HepG2 (cell line): ENCODE measurements around the gene SDC4. TPM values are rescaled to one million over a fixed set of nuclear protein-coding genes. Genes with fewer than 3 reads are reported as not detected.

Experiments
- ARID2 ChIP-seq: sonication (generic); formaldehyde crosslinking; IDR thresholded peaks from 2 replicates; pipeline ENCODE4 v1.8.1; 2022; ENCODE audit warnings: mild to moderate bottlenecking, missing genetic modification reagents, borderline replicate concordance
- BCL3 ChIP-seq: sonication (generic); formaldehyde crosslinking; IDR thresholded peaks from 2 replicates; pipeline ENCODE4 v1.5.1; 2020; ENCODE audit warnings: mild to moderate bottlenecking, missing genetic modification reagents, moderate library complexity
- BORCS8-MEF2B ChIP-seq: sonication (generic); formaldehyde crosslinking; IDR thresholded peaks from 2 replicates; pipeline ENCODE4 v1.8.0; 2022; ENCODE audit warnings: mild to moderate bottlenecking, missing genetic modification reagents
- CERS6 ChIP-seq: sonication (generic); formaldehyde crosslinking; IDR thresholded peaks from 2 replicates; pipeline ENCODE4 v1.5.0; 2020; ENCODE audit warnings: missing genetic modification reagents
- DZIP1 ChIP-seq: sonication (generic); formaldehyde crosslinking; IDR thresholded peaks from 2 replicates; pipeline ENCODE4 v1.5.0; 2020; ENCODE audit warnings: mild to moderate bottlenecking, missing genetic modification reagents
- HNF4A ChIP-seq: sonication (generic); formaldehyde crosslinking; IDR thresholded peaks from 2 replicates; pipeline ENCODE4 v1.4.0; 2020; ENCODE audit warnings: missing genetic modification reagents
- KLF6 ChIP-seq: IDR thresholded peaks from 2 replicates; pipeline ENCODE4 v1.8.0; 2016; ENCODE audit warnings: missing biosample characterization, missing genetic modification reagents
- MAZ ChIP-seq, 2 experiments: sonication (generic) in 1 of 2; formaldehyde crosslinking in 1 of 2; IDR thresholded peaks; 2 replicates each; pipeline versions ENCODE4 v1.5.0 to v1.6.1; 2012 to 2020; ENCODE audit warnings: low read depth in 2 of 2, mild to moderate bottlenecking in 2 of 2, borderline replicate concordance in 1 of 2, improper control_type of control experiment in 1 of 2, low read length in 1 of 2, missing genetic modification reagents in 1 of 2, moderate library complexity in 1 of 2
- MED1 ChIP-seq: sonication (generic); formaldehyde crosslinking; IDR thresholded peaks from 2 replicates; pipeline ENCODE4 v1.4.0; 2020; ENCODE audit warnings: missing genetic modification reagents
- PAXIP1 ChIP-seq: sonication (generic); formaldehyde crosslinking; conservative IDR thresholded peaks from 2 replicates; pipeline ENCODE4 v1.4.0; 2020; ENCODE audit warnings: mild to moderate bottlenecking, missing genetic modification reagents, moderate library complexity
- PHB2 ChIP-seq: fragments of 450-650 bp; IDR thresholded peaks from 2 replicates; pipeline ENCODE4 v1.6.1; 2018; ENCODE audit not compliant: partially characterized antibody
- POLR2AphosphoS2 ChIP-seq: IDR thresholded peaks from 2 replicates; pipeline ENCODE4 v1.6.1; 2011; ENCODE audit warnings: low read depth, low read length, improper control_type of control experiment
- SNRNP70 ChIP-seq: fragments of 200-400 bp; formaldehyde crosslinking; IDR thresholded peaks from 2 replicates; pipeline ENCODE4 v1.6.1; 2017; ENCODE audit warnings: mild to moderate bottlenecking, low read depth, low read length, moderate library complexity
- TRIM22 ChIP-seq: fragments of 450-650 bp; IDR thresholded peaks from 2 replicates; pipeline ENCODE4 v1.6.1; 2017
- ZBTB33 ChIP-seq: sonication (generic); formaldehyde crosslinking; IDR thresholded peaks from 2 replicates; pipeline ENCODE4 v1.4.0; 2020; ENCODE audit warnings: missing genetic modification reagents
- ZNF20 ChIP-seq: sonication (generic); formaldehyde crosslinking; IDR thresholded peaks from 2 replicates; pipeline ENCODE4 v1.4.0; 2020; ENCODE audit warnings: mild to moderate bottlenecking, moderate library complexity, missing genetic modification reagents
- polyA plus RNA-seq, 8 experiments: library from polyadenylated mRNA; depleted of rRNA in 3 of 8; stranded (reverse) in 7 of 8; unstranded in 1 of 8; fragments of >200 nt; fragmentation: Illumina TruSeq in 4 of 8; extraction: Trizol in 4 of 8; gene quantifications; 2 replicates each; pipeline versions ENCODE4 v1.2.1 to v1.2.3, GENCODE V29; 2011 to 2016; ENCODE audit warnings: low read depth in 4 of 8, missing spikeins in 1 of 8, mixed read lengths in 1 of 8; ENCODE audit not compliant: insufficient read depth in 1 of 8
- total RNA-seq, 5 experiments: library from RNA; depleted of rRNA; stranded (reverse); fragments of >200 nt; fragmentation: Illumina TruSeq; extraction: Trizol; gene quantifications; 2 replicates each; pipeline ENCODE4 v1.2.3, GENCODE V29; 2016; ENCODE audit warnings: low read depth in 1 of 5

The SDC4 gene
- total and polyA plus RNA-seq, 2 of the 13 experiments (the other 11 are each of a cell fraction or from before 2014, with no cell fraction given), result 49.0 to 65.1 TPM

GRCh38 chr20:45358282-45359068 is 10.3 kb upstream of the SDC4 start (continued):
- TF ChIP-seq TRIM22 (no peak), DZIP1 (CRISPR knock-in tag) (no peak), BCL3 (CRISPR knock-in tag) (no peak), POLR2AphosphoS2 (no peak), ZBTB33 (CRISPR knock-in tag) (no peak), KLF6 (CRISPR knock-in tag) (no peak), MAZ (IDR thresholded peaks at IDR 0.05; ENCODE audit: borderline replicate concordance, low read depth, low read length) (no peak), MAZ (CRISPR knock-in tag; IDR thresholded peaks at IDR 0.05; ENCODE audit: low read depth) (no peak), SNRNP70 (no peak), HNF4A (no peak), PAXIP1 (CRISPR knock-in tag) (peak; percentile 41), ARID2 (CRISPR knock-in tag) (no peak), CERS6 (CRISPR knock-in tag) (no peak), BORCS8-MEF2B (CRISPR knock-in tag) (no peak), PHB2 (no peak), MED1 (no peak), ZNF20 (CRISPR knock-in tag) (no peak)
